ENCODE results near the gene CDH6.

The CDH6 gene

GRCh38 chr5:31204958-31205357 is 11.5 kb downstream of the CDH6 start:
- DNase-seq, result no peak

GRCh38 chr5:31208043-31208442 is 14.6 kb downstream of the CDH6 start:
- no peak for DNase-seq

- DNase-seq, result no peak
Measured at GRCh38 chr5:31209334-31209733, 15.8 kb downstream of the CDH6 start.

GRCh38 chr5:31211098-31211497 is 17.6 kb downstream of the CDH6 start:
- DNase-seq, result no peak

- DNase-seq, result no peak
Measured at GRCh38 chr5:31213257-31213656, 19.8 kb downstream of the CDH6 start.

- DNase-seq, result no peak
Measured at GRCh38 chr5:31213705-31214121, 20.2 kb downstream of the CDH6 start.

GRCh38 chr5:31214229-31214628 is 20.7 kb downstream of the CDH6 start:
- no peak for DNase-seq

- no peak for DNase-seq
Measured at GRCh38 chr5:31215236-31215635, 21.8 kb downstream of the CDH6 start.

GRCh38 chr5:31217446-31217845 is 24.0 kb downstream of the CDH6 start:
- DNase-seq, result no peak

- no peak for DNase-seq
Measured at GRCh38 chr5:31218978-31219377, 25.5 kb downstream of the CDH6 start.

- no peak for DNase-seq
Measured at GRCh38 chr5:31221001-31221400, 27.5 kb downstream of the CDH6 start.

- no peak for DNase-seq
Measured at GRCh38 chr5:31225118-31225517, 31.6 kb downstream of the CDH6 start.

GRCh38 chr5:31225613-31226012 is 32.1 kb downstream of the CDH6 start:
- no peak for DNase-seq

- no peak for DNase-seq
Measured at GRCh38 chr5:31226651-31227050, 33.2 kb downstream of the CDH6 start.

GRCh38 chr5:31229266-31229665 is 35.8 kb downstream of the CDH6 start:
- DNase-seq, result no peak

GRCh38 chr5:31231177-31231838 is 37.8 kb downstream of the CDH6 start:
- no peak for DNase-seq

- DNase-seq, result peak; percentile 13
Measured at GRCh38 chr5:31232273-31232888, 38.9 kb downstream of the CDH6 start.

- DNase-seq, result no peak
Measured at GRCh38 chr5:31235381-31235780, 41.9 kb downstream of the CDH6 start.

GRCh38 chr5:31236339-31236738 is 42.9 kb downstream of the CDH6 start:
- DNase-seq, result no peak

- no peak for DNase-seq
Measured at GRCh38 chr5:31237174-31237573, 43.7 kb downstream of the CDH6 start.

- DNase-seq, result no peak
Measured at GRCh38 chr5:31238497-31238896, 45.0 kb downstream of the CDH6 start.

- no peak for DNase-seq
Measured at GRCh38 chr5:31244921-31245320, 51.4 kb downstream of the CDH6 start.

GRCh38 chr5:31247381-31247780 is 53.9 kb downstream of the CDH6 start:
- no peak for DNase-seq

- DNase-seq, result no peak
Measured at GRCh38 chr5:31250201-31250600, 56.7 kb downstream of the CDH6 start.

- no peak for DNase-seq
Measured at GRCh38 chr5:31251032-31251431, 57.5 kb downstream of the CDH6 start.
